Urinary bladder (tissue), 4 donors: Measurements from ENCODE around the gene PHKG2. TPM values are rescaled to one million over a fixed set of nuclear protein-coding genes. Genes with fewer than 3 reads are reported as not detected.

Experiments
- DNase-seq: peaks from one replicate; pipeline ENCODE4 v3.0.0-alpha.2; 2015; ENCODE audit errors: extremely low spot score
- H3K27ac ChIP-seq: one replicate; pipeline ENCODE4 v1.5.1; 2013; ENCODE audit warnings: low read depth, mild to moderate bottlenecking, moderate library complexity
- H3K36me3 ChIP-seq: one replicate; pipeline ENCODE4 v1.6.1; 2013; ENCODE audit warnings: mild to moderate bottlenecking, moderate library complexity; ENCODE audit not compliant: insufficient read depth
- H3K4me1 ChIP-seq: one replicate; pipeline ENCODE4 v1.6.1; 2013; ENCODE audit warnings: mild to moderate bottlenecking, moderate library complexity; ENCODE audit not compliant: insufficient read depth
- H3K4me3 ChIP-seq: one replicate; pipeline ENCODE4 v1.5.1; 2013; ENCODE audit warnings: low read depth, low read length
- WGBS: extraction: QIAGEN DNeasy Blood & Tissue Kit; methylation state at CpG from one replicate; pipeline ENCODE4 v1.1.7; 2013; 5-methylcytosine and 5-hydroxymethylcytosine counted together
- polyA plus RNA-seq: library from polyadenylated mRNA; stranded (reverse); fragments of 200-250 nt; gene quantifications from one replicate; pipeline ENCODE4 v1.2.3, GENCODE V29; 2013
- total RNA-seq: library from RNA; depleted of rRNA; stranded (reverse); fragments of >200 nt; gene quantifications from one replicate; pipeline ENCODE4 v1.2.3, GENCODE V29; 2014
- donor health status: healthy with polysubstance abuse.
- donor health status: healthy.

Gene PHKG2
- total and polyA plus RNA-seq, 2 donors: 9.1 to 28.9 TPM

- peaks cover 9% of the 10 kb centered on the region for H3K36me3 ChIP-seq
- H3K4me1 ChIP-seq: no peaks in the 10 kb centered on the region
- 90% methylated on average over 29 of the region's 29 CpGs for WGBS
Measured at GRCh38 chr16:30766206-30766932, 18.1 kb downstream of the PHKG2 start.

DNA sequence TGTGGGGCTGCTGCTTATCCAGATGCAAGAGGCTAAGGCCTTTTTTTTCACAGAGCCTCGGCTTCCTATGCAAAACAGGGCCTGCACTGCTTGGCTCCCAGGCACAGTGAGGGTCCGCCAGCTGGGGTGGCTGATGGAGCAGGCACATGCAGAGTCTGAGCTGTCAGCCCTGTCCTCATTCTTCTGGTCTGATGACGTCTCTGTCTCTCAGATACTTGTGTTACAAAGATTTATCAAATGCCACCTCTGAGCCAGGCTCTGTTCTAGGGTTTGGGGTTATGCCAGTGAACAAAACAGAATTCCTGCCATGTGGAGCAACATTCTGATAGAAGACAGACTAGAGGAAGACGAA lies 18.7 kb downstream of the PHKG2 start:
- Histone ChIP-seq H3K27ac (no peak overlapping the region), H3K36me3 (peaks cover 9% of the 10 kb centered on the region), H3K4me3 (no peak overlapping the region), H3K4me1 (no peaks in the 10 kb centered on the region)
- no peak for DNase-seq
- 78% methylated on average over 4 of the region's 4 CpGs for WGBS

More at GRCh38 chr16:30766206-30766932, 18.1 kb downstream of the PHKG2 start:
- DNase-seq: no peak
- no peak overlapping the region for H3K27ac ChIP-seq
- no peak overlapping the region for H3K4me3 ChIP-seq

DNA sequence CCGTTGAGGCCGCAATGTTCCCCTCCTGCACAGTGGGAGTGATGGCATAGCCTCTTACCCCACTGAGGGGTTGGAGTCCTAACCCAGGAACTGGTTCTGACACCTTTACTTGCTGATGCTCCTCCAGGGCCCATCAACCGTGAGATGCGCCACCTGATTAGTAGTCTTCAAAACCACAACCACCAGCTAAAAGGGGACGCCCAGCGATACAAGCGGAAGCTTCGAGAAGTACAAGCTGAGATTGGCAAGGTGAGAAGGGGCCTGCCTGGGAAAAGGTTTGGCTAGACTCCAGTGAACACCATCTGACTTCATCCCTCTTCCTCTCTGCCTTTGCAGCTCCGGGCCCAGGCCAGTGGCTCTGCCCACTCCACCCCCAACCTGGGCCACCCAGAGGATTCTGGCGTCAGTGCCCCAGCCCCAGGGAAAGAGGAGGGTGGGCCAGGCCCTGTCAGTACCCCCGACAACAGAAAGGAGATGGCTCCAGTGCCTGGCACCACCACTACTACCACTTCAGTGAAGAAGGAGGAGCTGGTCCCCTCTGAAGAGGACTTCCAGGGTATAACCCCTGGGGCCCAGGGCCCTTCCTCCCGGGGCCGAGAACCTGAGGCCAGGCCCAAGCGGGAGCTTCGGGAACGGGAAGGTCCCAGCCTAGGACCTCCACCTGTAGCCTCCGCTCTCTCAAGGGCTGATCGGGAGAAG lies 19.7 kb downstream of the PHKG2 start:
- DNase-seq: no peak
- peaks cover 9% of the 10 kb centered on the region for H3K36me3 ChIP-seq
- H3K4me1 ChIP-seq: no peaks in the 10 kb centered on the region
- no peak overlapping the region for H3K27ac ChIP-seq
- H3K4me3 ChIP-seq: no peak overlapping the region
- 91% methylated on average over 18 of the region's 18 CpGs for WGBS

DNA sequence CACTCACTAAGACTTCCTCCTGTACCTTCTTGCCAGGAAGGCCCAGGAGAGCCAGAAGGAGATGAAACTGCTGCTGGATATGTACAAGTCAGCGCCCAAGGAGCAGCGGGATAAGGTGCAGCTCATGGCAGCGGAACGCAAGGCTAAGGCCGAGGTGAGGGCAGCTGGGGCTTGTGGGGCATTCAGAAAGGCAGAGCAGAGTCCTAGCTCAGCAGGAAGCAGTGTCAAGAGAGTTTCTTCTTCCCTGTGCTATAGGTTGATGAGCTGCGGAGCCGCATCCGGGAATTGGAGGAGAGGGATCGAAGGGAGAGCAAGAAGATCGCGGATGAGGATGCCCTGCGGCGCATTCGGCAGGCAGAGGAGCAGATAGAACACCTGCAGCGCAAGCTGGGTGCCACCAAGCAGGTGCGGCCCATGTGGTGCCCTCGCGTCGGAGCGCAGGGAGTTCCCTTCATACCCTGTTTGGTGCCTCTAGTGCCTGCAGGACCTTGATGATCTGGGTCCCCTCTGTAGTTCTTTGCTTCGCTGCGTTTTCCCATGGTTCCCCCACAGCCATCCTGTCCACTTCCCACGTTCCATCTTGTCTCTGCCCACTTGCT lies 20.5 kb downstream of the PHKG2 start:
- DNase-seq: no peak
- Histone ChIP-seq H3K4me1 (no peaks in the 10 kb centered on the region), H3K27ac (no peak overlapping the region), H3K4me3 (no peak overlapping the region), H3K36me3 (peaks cover 9% of the 10 kb centered on the region)
- WGBS: 96% methylated on average over 23 of the region's 23 CpGs

GRCh38 chr16:30769379-30770089 lies 21.3 kb downstream of the PHKG2 start:
- no peak for DNase-seq
- H3K4me1 ChIP-seq: no peaks in the 10 kb centered on the region

DNA sequence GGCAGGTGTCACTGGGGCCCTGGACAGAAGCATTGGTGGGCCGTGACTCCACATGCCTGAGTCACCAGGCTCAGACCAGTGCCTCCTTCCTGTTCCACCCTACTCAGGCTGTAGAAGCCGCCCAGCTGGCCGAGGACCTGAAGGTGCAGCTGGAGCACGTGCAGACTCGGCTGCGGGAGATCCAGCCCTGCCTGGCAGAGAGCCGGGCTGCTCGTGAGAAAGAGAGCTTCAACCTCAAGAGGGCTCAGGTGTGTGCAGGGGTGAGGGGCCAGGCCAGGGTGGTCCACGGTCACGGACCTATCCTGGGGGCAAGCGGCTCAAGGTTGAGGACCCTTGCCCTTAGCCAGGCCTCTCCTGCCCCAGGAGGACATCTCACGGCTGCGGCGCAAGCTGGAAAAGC lies 23.5 kb downstream of the PHKG2 start:
- Histone ChIP-seq H3K36me3 (peaks cover 9% of the 10 kb centered on the region), H3K4me1 (no peaks in the 10 kb centered on the region)

More at GRCh38 chr16:30769379-30770089, 21.3 kb downstream of the PHKG2 start:
- Histone ChIP-seq H3K36me3 (peaks cover 9% of the 10 kb centered on the region), H3K27ac (no peak overlapping the region), H3K4me3 (no peak overlapping the region)
- WGBS: 93% methylated on average over 17 of the region's 17 CpGs

GRCh38 chr16:30773826-30774225 lies 25.6 kb downstream of the PHKG2 start:
- DNase-seq: no peak
- H3K36me3 ChIP-seq: peaks cover 7% of the 10 kb centered on the region
- H3K27ac ChIP-seq: no peak overlapping the region

More for the DNA sequence above, 23.5 kb downstream of the PHKG2 start:
- Histone ChIP-seq H3K27ac (no peak overlapping the region), H3K4me3 (no peak overlapping the region)
- DNase-seq: no peak
- 90% methylated on average over 14 of the region's 14 CpGs for WGBS

GRCh38 chr16:30774367-30775130 lies 26.3 kb downstream of the PHKG2 start:
- 52% methylated on average over 8 of the region's 8 CpGs for WGBS
- Histone ChIP-seq H3K36me3 (peaks cover 2% of the 10 kb centered on the region), H3K27ac (no peak overlapping the region), H3K4me3 (no peak overlapping the region), H3K4me1 (no peaks in the 10 kb centered on the region)
- DNase-seq: no peak

More at GRCh38 chr16:30773826-30774225, 25.6 kb downstream of the PHKG2 start:
- WGBS: 88% methylated on average over 14 of the region's 14 CpGs
- Histone ChIP-seq H3K4me3 (no peak overlapping the region), H3K4me1 (no peaks in the 10 kb centered on the region)

DNA sequence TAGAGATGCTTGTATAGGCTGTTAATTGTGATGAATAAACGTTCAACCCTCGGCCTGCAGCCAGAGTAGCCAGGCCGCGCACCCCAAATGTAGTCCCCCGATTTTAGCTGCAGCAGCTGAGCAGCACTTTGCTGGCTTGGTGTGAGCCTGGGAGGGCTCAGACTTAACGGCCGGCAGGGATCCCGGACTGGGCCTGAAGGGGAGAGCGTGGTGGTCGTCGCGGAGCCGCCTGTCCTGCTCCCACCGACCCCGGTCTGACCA lies 26.8 kb downstream of the PHKG2 start:
- Histone ChIP-seq H3K4me1 (no peaks in the 10 kb centered on the region), H3K27ac (no peak overlapping the region)
- WGBS: 7% methylated on average over 15 of the region's 15 CpGs

DNA sequence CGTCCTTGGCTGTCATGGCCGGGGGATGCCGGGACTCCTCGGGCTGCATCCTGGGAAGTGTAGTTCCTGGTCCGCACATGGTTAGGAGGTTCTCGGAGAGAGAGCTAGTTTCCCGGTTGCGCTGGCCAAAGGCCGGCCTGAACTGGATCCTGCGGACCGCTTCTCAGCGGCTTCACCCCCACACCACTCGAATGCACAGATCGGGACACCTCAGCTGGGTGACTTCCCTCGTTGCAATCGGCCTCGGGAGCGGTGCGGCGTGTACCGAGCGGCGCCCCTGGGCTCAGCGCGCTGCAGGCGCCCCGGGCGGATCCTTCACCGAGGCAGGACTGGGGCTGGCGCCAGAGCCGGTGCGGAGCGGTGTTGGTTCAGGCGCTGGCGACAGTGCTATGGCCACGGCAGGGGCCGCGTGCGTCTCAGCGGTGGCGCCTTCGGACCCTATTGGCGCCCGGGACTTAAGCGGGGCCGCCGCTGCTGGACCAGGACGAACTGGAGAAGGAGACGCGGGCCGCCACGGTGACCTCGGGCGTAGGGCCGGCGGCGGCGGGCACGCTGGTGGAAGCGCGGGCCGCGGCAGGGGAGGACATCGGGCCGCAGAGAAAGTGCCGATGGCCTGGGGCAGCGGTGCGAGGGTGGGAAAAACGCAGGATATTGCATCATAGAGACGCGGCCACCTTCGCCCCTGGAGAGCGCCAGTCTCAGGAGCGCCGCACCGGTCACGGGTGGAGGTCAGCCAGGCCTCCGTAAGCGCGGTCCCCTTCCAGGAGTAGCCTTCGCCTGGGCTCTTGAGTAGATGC lies 27.4 kb downstream of the PHKG2 start:
- H3K36me3 ChIP-seq: no peaks in the 10 kb centered on the region
- H3K4me1 ChIP-seq: no peaks in the 10 kb centered on the region
- peak; percentile 75 for DNase-seq
- H3K4me3 ChIP-seq: peak overlapping the region; percentile 53
- under 1% methylated on average over 81 of the region's 81 CpGs for WGBS
- peak overlapping the region; percentile 55 for H3K27ac ChIP-seq

More for the DNA sequence above, 26.8 kb downstream of the PHKG2 start:
- Histone ChIP-seq H3K36me3 (no peaks in the 10 kb centered on the region), H3K4me3 (peak overlapping the region; percentile 53)
- DNase-seq: no peak

- Histone ChIP-seq H3K4me1 (no peaks in the 10 kb centered on the region), H3K4me3 (no peak overlapping the region), H3K27ac (no peak overlapping the region), H3K36me3 (no peaks in the 10 kb centered on the region)
- 82% methylated on average over 7 of the region's 7 CpGs for WGBS
- DNase-seq: no peak
Measured at GRCh38 chr16:30777591-30778297, 29.5 kb downstream of the PHKG2 start.

- H3K36me3 ChIP-seq: no peaks in the 10 kb centered on the region
- no peak for DNase-seq
- H3K4me3 ChIP-seq: no peak overlapping the region
- H3K4me1 ChIP-seq: no peaks in the 10 kb centered on the region
- 73% methylated on average over 14 of the region's 14 CpGs for WGBS
- no peak overlapping the region for H3K27ac ChIP-seq
Measured at GRCh38 chr16:30778549-30779244, 30.5 kb downstream of the PHKG2 start.
